ENCODE measurements around the gene SLC7A1. TPM values are rescaled to one million over a fixed set of nuclear protein-coding genes. Genes with fewer than 3 reads are reported as not detected.
A peak's percentile ranks its signal among the peaks of the same experiment; 100 is the strongest.
"Not testable (repeated sequence)": the region's sequence is repeated elsewhere in the genome, so short reads cannot be mapped to it uniquely, and the experiment has no call there.

The SLC7A1 gene
- total RNA-seq: 10 to 100 TPM; 90.3 to 92.1 TPM

GRCh38 chr13:29595380-29596063, at the start of gene SLC7A1:
Gene SLC7A1, minus strand, starts transcription at chr13:29595688. Its CDS starts 59,500 bp downstream, at chr13:29536188.
- ChIA-PET CTCF (interaction anchor here (0.6 to 2.3 kb wide), 6 partner anchors 11 to 519 kb away, joined by 3 to 6 read pairs (median 4); no protein-coding TSS in a partner anchor), POLR2A (interaction anchor here (0.6 to 1.6 kb wide), 9 partner anchors 9 to 537 kb away, joined by 3 to 7 read pairs (median 3); no protein-coding TSS in a partner anchor)
- peak within 1 kb of the TSS; percentile 91 for H3K4me3 Mint-ChIP-seq
- peaks cover 48% of the 10 kb centered on the region for H3K4me1 Mint-ChIP-seq
- H3K36me3 Mint-ChIP-seq (ENCODE audit: low read depth): peaks cover 14% of the 10 kb centered on the region
- H3K9me3 Mint-ChIP-seq: no peaks in the 10 kb centered on the region
- H3K27me3 Mint-ChIP-seq: peaks cover 3% of the 10 kb centered on the region
- H3K27ac Mint-ChIP-seq: peak within 1 kb of the TSS; percentile 88
- DNase-seq: peak; percentile 88

- DNase-seq: no peak
- POLR2A ChIA-PET: no interaction called here
- Mint-ChIP-seq H3K4me3 (no peak overlapping the region), H3K9me3 (peaks cover 2% of the 10 kb centered on the region), H3K27me3 (peaks cover 12% of the 10 kb centered on the region), H3K36me3 (ENCODE audit: low read depth) (no peaks in the 10 kb centered on the region), H3K27ac (no peak overlapping the region), H3K4me1 (no peaks in the 10 kb centered on the region)
- CTCF ChIA-PET: no interaction called here
These were observed 45.2 kb upstream of the SLC7A1 start for GRCh38 chr13:29640665-29641064.

- CTCF ChIA-PET; H3K9me3 Mint-ChIP-seq; POLR2A ChIA-PET; H3K27ac Mint-ChIP-seq; H3K4me3 Mint-ChIP-seq; DNase-seq; H3K36me3 Mint-ChIP-seq (ENCODE audit: low read depth); H3K4me1 Mint-ChIP-seq: not testable (repeated sequence)
- peaks cover 44% of the 10 kb centered on the region for H3K27me3 Mint-ChIP-seq
These were observed 41.3 kb upstream of the SLC7A1 start for GRCh38 chr13:29636831-29637230.

GRCh38 chr13:29624997-29625396, 29.5 kb upstream of the SLC7A1 start:
- Mint-ChIP-seq H3K27ac (no peak overlapping the region), H3K4me1 (no peaks in the 10 kb centered on the region), H3K36me3 (ENCODE audit: low read depth) (no peaks in the 10 kb centered on the region), H3K9me3 (no peaks in the 10 kb centered on the region), H3K4me3 (no peak overlapping the region), H3K27me3 (peaks cover 52% of the 10 kb centered on the region)
- no peak for DNase-seq
- CTCF ChIA-PET: no interaction called here
- POLR2A ChIA-PET: no interaction called here

GRCh38 chr13:29621841-29622240, 26.4 kb upstream of the SLC7A1 start:
- no peak overlapping the region for H3K27ac Mint-ChIP-seq

GRCh38 chr13:29621051-29621800, 25.7 kb upstream of the SLC7A1 start:
- CTCF ChIA-PET: no interaction called here
- DNase-seq: no peak
- Mint-ChIP-seq H3K9me3 (no peaks in the 10 kb centered on the region), H3K27ac (no peak overlapping the region), H3K4me3 (no peak overlapping the region), H3K4me1 (no peaks in the 10 kb centered on the region), H3K27me3 (peaks cover 48% of the 10 kb centered on the region), H3K36me3 (ENCODE audit: low read depth) (no peaks in the 10 kb centered on the region)
- POLR2A ChIA-PET: no interaction called here

More at GRCh38 chr13:29621841-29622240, 26.4 kb upstream of the SLC7A1 start:
- no peaks in the 10 kb centered on the region for H3K4me1 Mint-ChIP-seq
- no peaks in the 10 kb centered on the region for H3K36me3 Mint-ChIP-seq (ENCODE audit: low read depth)
- peaks cover 46% of the 10 kb centered on the region for H3K27me3 Mint-ChIP-seq
- ChIA-PET CTCF (no interaction called here), POLR2A (no interaction called here)
- H3K9me3 Mint-ChIP-seq: no peaks in the 10 kb centered on the region
- no peak overlapping the region for H3K4me3 Mint-ChIP-seq
- DNase-seq: no peak

GRCh38 chr13:29619995-29620394, 24.5 kb upstream of the SLC7A1 start:
- H3K27me3 Mint-ChIP-seq: peaks cover 51% of the 10 kb centered on the region
- H3K4me3 Mint-ChIP-seq: no peak overlapping the region
- ChIA-PET POLR2A (no interaction called here), CTCF (no interaction called here)
- no peak for DNase-seq
- H3K27ac Mint-ChIP-seq: no peak overlapping the region
- H3K4me1 Mint-ChIP-seq: no peaks in the 10 kb centered on the region
- H3K36me3 Mint-ChIP-seq (ENCODE audit: low read depth): no peaks in the 10 kb centered on the region
- H3K9me3 Mint-ChIP-seq: no peaks in the 10 kb centered on the region

GRCh38 chr13:29613101-29613500, 17.6 kb upstream of the SLC7A1 start:
- Mint-ChIP-seq H3K27ac (no peak overlapping the region), H3K36me3 (ENCODE audit: low read depth) (no peaks in the 10 kb centered on the region), H3K9me3 (no peaks in the 10 kb centered on the region), H3K4me1 (no peaks in the 10 kb centered on the region), H3K27me3 (peaks cover 72% of the 10 kb centered on the region), H3K4me3 (no peak overlapping the region)
- no peak for DNase-seq
- ChIA-PET POLR2A (no interaction called here), CTCF (no interaction called here)

- H3K36me3 Mint-ChIP-seq (ENCODE audit: low read depth): no peaks in the 10 kb centered on the region
- H3K27ac Mint-ChIP-seq: no peak overlapping the region
- H3K4me3 Mint-ChIP-seq: no peak overlapping the region
- ChIA-PET POLR2A (interaction anchor here (1.9 kb wide), 1 partner anchor 11 kb away, joined by 6 read pairs; no protein-coding TSS in a partner anchor), CTCF (no interaction called here)
- H3K27me3 Mint-ChIP-seq: peaks cover 27% of the 10 kb centered on the region
- no peaks in the 10 kb centered on the region for H3K9me3 Mint-ChIP-seq
- DNase-seq: no peak
- no peaks in the 10 kb centered on the region for H3K4me1 Mint-ChIP-seq
These were observed 12.0 kb upstream of the SLC7A1 start for GRCh38 chr13:29607465-29607864.

- Mint-ChIP-seq H3K36me3 (ENCODE audit: low read depth) (no peaks in the 10 kb centered on the region), H3K4me3 (no peak overlapping the region), H3K27me3 (peaks cover 22% of the 10 kb centered on the region), H3K27ac (no peak overlapping the region), H3K4me1 (no peaks in the 10 kb centered on the region), H3K9me3 (no peaks in the 10 kb centered on the region)
- ChIA-PET POLR2A (interaction anchor here (1.9 kb wide), 1 partner anchor 10 kb away, joined by 6 read pairs; no protein-coding TSS in a partner anchor), CTCF (interaction anchor here (1.6 kb wide), 1 partner anchor 10 kb away, joined by 6 read pairs; the partner anchor contains the start of gene SLC7A1)
- no peak for DNase-seq
These were observed 10.5 kb upstream of the SLC7A1 start for GRCh38 chr13:29605860-29606526.

GRCh38 chr13:29598321-29598720, 2.8 kb upstream of the SLC7A1 start:
- ChIA-PET POLR2A (no interaction called here), CTCF (interaction anchor here (0.7 to 1.5 kb wide), 2 partner anchors 12 to 91 kb away, joined by 3 read pairs; no protein-coding TSS in a partner anchor)
- Mint-ChIP-seq H3K27me3 (peaks cover 6% of the 10 kb centered on the region), H3K36me3 (ENCODE audit: low read depth) (no peaks in the 10 kb centered on the region), H3K9me3 (no peaks in the 10 kb centered on the region), H3K4me3 (no peak overlapping the region), H3K4me1 (peaks cover 21% of the 10 kb centered on the region), H3K27ac (no peak overlapping the region)
- no peak for DNase-seq

- H3K27me3 Mint-ChIP-seq: peaks cover 6% of the 10 kb centered on the region
- CTCF ChIA-PET: interaction anchor here (2.3 kb wide), 1 partner anchor 8 kb away, joined by 6 read pairs; no protein-coding TSS in a partner anchor
- POLR2A ChIA-PET: no interaction called here
- peaks cover 3% of the 10 kb centered on the region for H3K36me3 Mint-ChIP-seq (ENCODE audit: low read depth)
- H3K27ac Mint-ChIP-seq: no peak overlapping the region
- no peak for DNase-seq
- H3K4me1 Mint-ChIP-seq: peaks cover 28% of the 10 kb centered on the region
- H3K4me3 Mint-ChIP-seq: no peak overlapping the region
- no peaks in the 10 kb centered on the region for H3K9me3 Mint-ChIP-seq
These were observed 2.2 kb upstream of the SLC7A1 start for GRCh38 chr13:29597706-29598105.

- no peaks in the 10 kb centered on the region for H3K9me3 Mint-ChIP-seq
- ChIA-PET CTCF (interaction anchor here (2.1 to 2.3 kb wide), 3 partner anchors 9 to 107 kb away, joined by 5 to 6 read pairs (median 6); no protein-coding TSS in a partner anchor), POLR2A (interaction anchor here (1.5 kb wide), 1 partner anchor 33 kb away, joined by 6 read pairs; no protein-coding TSS in a partner anchor)
- H3K4me1 Mint-ChIP-seq: peaks cover 32% of the 10 kb centered on the region
- H3K27me3 Mint-ChIP-seq: peaks cover 5% of the 10 kb centered on the region
- no peak overlapping the region for H3K27ac Mint-ChIP-seq
- peaks cover 7% of the 10 kb centered on the region for H3K36me3 Mint-ChIP-seq (ENCODE audit: low read depth)
- DNase-seq: no peak
- no peak overlapping the region for H3K4me3 Mint-ChIP-seq
These were observed 1.8 kb upstream of the SLC7A1 start for GRCh38 chr13:29597246-29597645.

Measured in activated CD4-positive, alpha-beta memory T cell treated with anti-CD3 and anti-CD28 coated beads, Interleukin-2, amount 10 ng/mL, durations not matched to agents 7 days and 5 days (primary cell).